NB4 (cell line): Measurements from ENCODE around the gene HCFC2.
"Not testable (repeated sequence)": the region's sequence is repeated elsewhere in the genome, so short reads cannot be mapped to it uniquely, and the experiment has no call there.

ENCODE experiments used
- DNase-seq: peaks from one replicate; pipeline ENCODE4 v3.0.0; 2010; ENCODE audit warnings: low read depth
- H3K4me3 ChIP-seq: one replicate; pipeline ENCODE4 v1.5.1; 2011; ENCODE audit warnings: mild to moderate bottlenecking, low read depth, low read length, moderate library complexity
- CTCF ChIP-seq: IDR thresholded peaks from one replicate; pipeline ENCODE4 v1.5.1; 2012; ENCODE audit warnings: low read depth, low read length
- MAX ChIP-seq: IDR thresholded peaks from 2 replicates; pipeline ENCODE4 v1.6.1; 2011; ENCODE audit warnings: low read depth, low read length
- MYC ChIP-seq: IDR thresholded peaks from 2 replicates; pipeline ENCODE4 v1.6.1; 2011; ENCODE audit warnings: low read depth, low read length
- POLR2A ChIP-seq: IDR thresholded peaks from 2 replicates; pipeline ENCODE4 v1.6.1; 2011; ENCODE audit warnings: mild to moderate bottlenecking; ENCODE audit not compliant: insufficient read length; ENCODE audit errors: extremely low read depth

The HCFC2 gene

GRCh38 chr12:104064031-104064841, at the start of gene HCFC2:
TSS of gene HCFC2 (plus strand) at chr12:104064531. CDS start at chr12:104064561, 30 bp downstream.
- TF ChIP-seq MYC: peak; percentile 53
- no peak for TF ChIP-seq CTCF
- TF ChIP-seq MAX: peak; percentile 95
- peak; percentile 39 for TF ChIP-seq POLR2A
- peak; percentile 94 for DNase-seq
- H3K4me3 ChIP-seq: peak within 1 kb of the TSS; percentile 87

- not testable (repeated sequence) for DNase-seq, H3K4me3 ChIP-seq
These were observed 42.5 kb upstream of the HCFC2 start for GRCh38 chr12:104021862-104022261.

GRCh38 chr12:104022786-104023185, 41.5 kb upstream of the HCFC2 start:
- DNase-seq: no peak
- no peak overlapping the region for H3K4me3 ChIP-seq
- TF ChIP-seq CTCF (no peak), MYC (no peak), POLR2A (no peak), MAX (no peak)

GRCh38 chr12:104023710-104024109, 40.6 kb upstream of the HCFC2 start:
- no peak overlapping the region for H3K4me3 ChIP-seq
- no peak for TF ChIP-seq CTCF
- no peak for TF ChIP-seq POLR2A
- TF ChIP-seq MAX: no peak
- no peak for TF ChIP-seq MYC
- DNase-seq: no peak

- no peak for DNase-seq
- H3K4me3 ChIP-seq: no peak overlapping the region
- TF ChIP-seq MYC (no peak), CTCF (no peak), MAX (no peak), POLR2A (no peak)
These were observed 40.0 kb upstream of the HCFC2 start for GRCh38 chr12:104024348-104024747.

- no peak for TF ChIP-seq POLR2A
- TF ChIP-seq MYC: no peak
- TF ChIP-seq MAX: no peak
- TF ChIP-seq CTCF: no peak
- DNase-seq: no peak
- H3K4me3 ChIP-seq: no peak overlapping the region
These were observed 38.6 kb upstream of the HCFC2 start for GRCh38 chr12:104025771-104026170.
